HepG2 (cell line): ENCODE results near the gene PLK5.

Experiments used
- CREB1 ChIP-seq, 2 experiments: fragments of 450-650 bp in 1 of 2; IDR thresholded peaks; 2 replicates each; pipeline ENCODE4 v1.6.1; 2016 to 2017; ENCODE audit warnings: control low read depth in 1 of 2, mild to moderate bottlenecking in 1 of 2, missing compliant biosample characterization in 1 of 2, missing genetic modification characterization in 1 of 2
- EP300 ChIP-seq, 3 experiments: sonication (generic) in 1 of 3; formaldehyde crosslinking in 1 of 3; IDR thresholded peaks; 2 replicates each; pipeline versions ENCODE4 v1.5.1 to v1.6.1; 2011 to 2020; ENCODE audit warnings: low read depth in 2 of 3, low read length in 2 of 3, borderline replicate concordance in 1 of 3, improper control_type of control experiment in 1 of 3, mild to moderate bottlenecking in 1 of 3, missing genetic modification reagents in 1 of 3, moderate library complexity in 1 of 3
- GTF2F1 ChIP-seq: fragments of 150-350 bp; IDR thresholded peaks from 2 replicates; pipeline ENCODE4 v1.6.1; 2014; ENCODE audit warnings: low read length
- RARA ChIP-seq: IDR thresholded peaks from 2 replicates; pipeline ENCODE4 v1.6.1; 2016; ENCODE audit warnings: missing genetic modification reagents, missing compliant biosample characterization
- RFX1 ChIP-seq: fragments of 450-650 bp; IDR thresholded peaks from 2 replicates; pipeline ENCODE4 v1.6.1; 2017
- SMAD3 ChIP-seq: sonication (generic); formaldehyde crosslinking; IDR thresholded peaks from 2 replicates; pipeline ENCODE4 v1.4.0; 2020; ENCODE audit warnings: missing genetic modification reagents
- SP5 ChIP-seq: IDR thresholded peaks from 2 replicates; pipeline ENCODE4 v1.6.1; 2016; ENCODE audit warnings: low read depth, borderline replicate concordance
- ZSCAN25 ChIP-seq: sonication (generic); formaldehyde crosslinking; IDR thresholded peaks from 2 replicates; pipeline ENCODE4 v1.8.0; 2022; ENCODE audit warnings: mild to moderate bottlenecking, missing genetic modification reagents
- TF ChIP-seq, protein P1 (sequence below): sonication (generic); formaldehyde crosslinking; IDR thresholded peaks from 2 replicates; pipeline ENCODE4 v1.4.0; 2020; ENCODE audit warnings: missing genetic modification reagents; ENCODE audit errors: not compliant biosample characterization
- TF ChIP-seq, protein P2 (sequence below): sonication (generic); formaldehyde crosslinking; IDR thresholded peaks from 2 replicates; pipeline ENCODE4 v1.5.0; 2020; ENCODE audit warnings: mild to moderate bottlenecking, missing genetic modification reagents, borderline replicate concordance

DNA sequence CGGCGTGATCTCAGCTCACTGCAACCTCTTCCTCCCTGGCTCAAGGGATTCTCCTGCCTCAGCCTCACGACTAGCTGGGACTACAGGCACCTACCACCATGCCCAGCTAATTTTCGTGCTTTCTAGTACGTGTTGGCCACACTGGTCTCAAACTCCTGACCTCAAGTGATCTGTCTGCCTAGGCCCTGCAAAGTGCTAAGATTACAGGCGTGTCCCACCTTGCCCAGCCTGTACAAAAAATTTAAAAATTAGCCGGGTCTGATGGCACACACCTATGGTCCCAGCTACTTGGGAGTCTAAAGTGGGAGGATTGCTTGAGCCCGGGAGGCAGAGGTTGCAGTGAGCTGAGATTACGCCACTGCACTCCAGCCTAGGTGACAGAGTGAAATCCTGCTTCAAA is 48.9 kb downstream of the PLK5 start:
- TF ChIP-seq, protein P1, sequence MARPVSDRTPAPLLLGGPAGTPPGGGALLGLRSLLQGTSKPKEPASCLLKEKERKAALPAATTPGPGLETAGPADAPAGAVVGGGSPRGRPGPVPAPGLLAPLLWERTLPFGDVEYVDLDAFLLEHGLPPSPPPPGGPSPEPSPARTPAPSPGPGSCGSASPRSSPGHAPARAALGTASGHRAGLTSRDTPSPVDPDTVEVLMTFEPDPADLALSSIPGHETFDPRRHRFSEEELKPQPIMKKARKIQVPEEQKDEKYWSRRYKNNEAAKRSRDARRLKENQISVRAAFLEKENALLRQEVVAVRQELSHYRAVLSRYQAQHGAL (CRISPR knock-in tag): no peak
- TF ChIP-seq, protein P2, sequence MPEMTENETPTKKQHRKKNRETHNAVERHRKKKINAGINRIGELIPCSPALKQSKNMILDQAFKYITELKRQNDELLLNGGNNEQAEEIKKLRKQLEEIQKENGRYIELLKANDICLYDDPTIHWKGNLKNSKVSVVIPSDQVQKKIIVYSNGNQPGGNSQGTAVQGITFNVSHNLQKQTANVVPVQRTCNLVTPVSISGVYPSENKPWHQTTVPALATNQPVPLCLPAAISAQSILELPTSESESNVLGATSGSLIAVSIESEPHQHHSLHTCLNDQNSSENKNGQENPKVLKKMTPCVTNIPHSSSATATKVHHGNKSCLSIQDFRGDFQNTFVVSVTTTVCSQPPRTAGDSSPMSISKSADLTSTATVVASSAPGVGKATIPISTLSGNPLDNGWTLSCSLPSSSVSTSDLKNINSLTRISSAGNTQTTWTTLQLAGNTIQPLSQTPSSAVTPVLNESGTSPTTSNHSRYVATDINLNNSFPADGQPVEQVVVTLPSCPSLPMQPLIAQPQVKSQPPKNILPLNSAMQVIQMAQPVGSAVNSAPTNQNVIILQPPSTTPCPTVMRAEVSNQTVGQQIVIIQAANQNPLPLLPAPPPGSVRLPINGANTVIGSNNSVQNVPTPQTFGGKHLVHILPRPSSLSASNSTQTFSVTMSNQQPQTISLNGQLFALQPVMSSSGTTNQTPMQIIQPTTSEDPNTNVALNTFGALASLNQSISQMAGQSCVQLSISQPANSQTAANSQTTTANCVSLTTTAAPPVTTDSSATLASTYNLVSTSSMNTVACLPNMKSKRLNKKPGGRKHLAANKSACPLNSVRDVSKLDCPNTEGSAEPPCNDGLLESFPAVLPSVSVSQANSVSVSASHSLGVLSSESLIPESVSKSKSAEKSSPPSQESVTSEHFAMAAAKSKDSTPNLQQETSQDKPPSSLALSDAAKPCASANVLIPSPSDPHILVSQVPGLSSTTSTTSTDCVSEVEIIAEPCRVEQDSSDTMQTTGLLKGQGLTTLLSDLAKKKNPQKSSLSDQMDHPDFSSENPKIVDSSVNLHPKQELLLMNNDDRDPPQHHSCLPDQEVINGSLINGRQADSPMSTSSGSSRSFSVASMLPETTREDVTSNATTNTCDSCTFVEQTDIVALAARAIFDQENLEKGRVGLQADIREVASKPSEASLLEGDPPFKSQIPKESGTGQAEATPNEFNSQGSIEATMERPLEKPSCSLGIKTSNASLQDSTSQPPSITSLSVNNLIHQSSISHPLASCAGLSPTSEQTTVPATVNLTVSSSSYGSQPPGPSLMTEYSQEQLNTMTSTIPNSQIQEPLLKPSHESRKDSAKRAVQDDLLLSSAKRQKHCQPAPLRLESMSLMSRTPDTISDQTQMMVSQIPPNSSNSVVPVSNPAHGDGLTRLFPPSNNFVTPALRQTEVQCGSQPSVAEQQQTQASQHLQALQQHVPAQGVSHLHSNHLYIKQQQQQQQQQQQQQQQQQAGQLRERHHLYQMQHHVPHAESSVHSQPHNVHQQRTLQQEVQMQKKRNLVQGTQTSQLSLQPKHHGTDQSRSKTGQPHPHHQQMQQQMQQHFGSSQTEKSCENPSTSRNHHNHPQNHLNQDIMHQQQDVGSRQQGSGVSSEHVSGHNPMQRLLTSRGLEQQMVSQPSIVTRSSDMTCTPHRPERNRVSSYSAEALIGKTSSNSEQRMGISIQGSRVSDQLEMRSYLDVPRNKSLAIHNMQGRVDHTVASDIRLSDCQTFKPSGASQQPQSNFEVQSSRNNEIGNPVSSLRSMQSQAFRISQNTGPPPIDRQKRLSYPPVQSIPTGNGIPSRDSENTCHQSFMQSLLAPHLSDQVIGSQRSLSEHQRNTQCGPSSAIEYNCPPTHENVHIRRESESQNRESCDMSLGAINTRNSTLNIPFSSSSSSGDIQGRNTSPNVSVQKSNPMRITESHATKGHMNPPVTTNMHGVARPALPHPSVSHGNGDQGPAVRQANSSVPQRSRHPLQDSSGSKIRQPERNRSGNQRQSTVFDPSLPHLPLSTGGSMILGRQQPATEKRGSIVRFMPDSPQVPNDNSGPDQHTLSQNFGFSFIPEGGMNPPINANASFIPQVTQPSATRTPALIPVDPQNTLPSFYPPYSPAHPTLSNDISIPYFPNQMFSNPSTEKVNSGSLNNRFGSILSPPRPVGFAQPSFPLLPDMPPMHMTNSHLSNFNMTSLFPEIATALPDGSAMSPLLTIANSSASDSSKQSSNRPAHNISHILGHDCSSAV (CRISPR knock-in tag): no peak
- no peak for TF ChIP-seq ZSCAN25 (CRISPR knock-in tag)
- no peak for TF ChIP-seq SMAD3 (CRISPR knock-in tag)
- TF ChIP-seq SP5 (CRISPR knock-in tag): no peak
- TF ChIP-seq CREB1 (IDR thresholded peaks at IDR 0.05): no peak
- TF ChIP-seq CREB1 (CRISPR knock-in tag; IDR thresholded peaks at IDR 0.05): no peak
- no peak for TF ChIP-seq RARA
- TF ChIP-seq EP300 (IDR thresholded peaks at IDR 0.05; ENCODE audit: low read depth in 2 of 2, low read length in 2 of 2): no peak
- TF ChIP-seq EP300 (CRISPR knock-in tag; IDR thresholded peaks at IDR 0.05; ENCODE audit: borderline replicate concordance): no peak
- no peak for TF ChIP-seq GTF2F1
- TF ChIP-seq RFX1: no peak
